Osteoblast (primary cell): ENCODE measurements around the gene RUNDC3A. TPM values are rescaled to one million over a fixed set of nuclear protein-coding genes. Genes with fewer than 3 reads are reported as not detected.
A peak's percentile ranks its signal among the peaks of the same experiment; 100 is the strongest.

Experiments used
- DNase-seq: peaks from one replicate; pipeline ENCODE4 v3.0.0; 2011; ENCODE audit warnings: low spot score, mixed read lengths; ENCODE audit not compliant: insufficient read length; ENCODE audit errors: missing footprints
- H2AFZ ChIP-seq: 2 replicates; pipeline ENCODE4 v1.6.0; 2011; ENCODE audit warnings: mild to moderate bottlenecking, low read length
- H3K27ac ChIP-seq: 2 replicates; pipeline ENCODE4 v1.5.1; 2011; ENCODE audit warnings: mild to moderate bottlenecking, low read depth, low read length, moderate library complexity
- H3K27me3 ChIP-seq: 2 replicates; pipeline ENCODE4 v1.6.0; 2012; ENCODE audit warnings: mild to moderate bottlenecking, control low read depth, inconsistent platforms, low read length, moderate library complexity; ENCODE audit not compliant: insufficient read depth
- H3K36me3 ChIP-seq: 2 replicates; pipeline ENCODE4 v1.5.1; 2011; ENCODE audit warnings: mild to moderate bottlenecking, low read length, control low read depth, moderate library complexity; ENCODE audit not compliant: insufficient read depth
- H3K4me1 ChIP-seq: 2 replicates; pipeline ENCODE4 v1.5.1; 2011; ENCODE audit warnings: mild to moderate bottlenecking, low read length, control low read depth, moderate library complexity; ENCODE audit not compliant: insufficient read depth
- H3K4me2 ChIP-seq: 2 replicates; pipeline ENCODE4 v1.6.0; 2011; ENCODE audit warnings: mild to moderate bottlenecking, low read length; ENCODE audit not compliant: insufficient read depth
- H3K4me3 ChIP-seq: fragments of 200-600 bp; sonication (generic); 3 replicates; pipeline ENCODE4 v1.5.1; 2012; ENCODE audit warnings: mild to moderate bottlenecking, low read length, inconsistent platforms; ENCODE audit not compliant: insufficient read depth
- H3K79me2 ChIP-seq: 2 replicates; pipeline ENCODE4 v1.6.0; 2012; ENCODE audit warnings: mild to moderate bottlenecking, low read length, control low read depth, inconsistent platforms; ENCODE audit not compliant: insufficient read depth
- H3K9me3 ChIP-seq: 2 replicates; pipeline ENCODE4 v1.5.1; 2011; ENCODE audit warnings: low read depth, low read length, control low read depth
- H4K20me1 ChIP-seq: 2 replicates; pipeline ENCODE4 v1.6.0; 2012; ENCODE audit warnings: mild to moderate bottlenecking, low read length, control low read depth; ENCODE audit not compliant: insufficient read depth
- total RNA-seq: library from RNA; depleted of rRNA; stranded (reverse); fragments of >200 nt; gene quantifications from 2 replicates; pipeline ENCODE4 v1.2.3, GENCODE V29; 2012
- TF ChIP-seq, protein P1 (sequence below): IDR thresholded peaks from 2 replicates; pipeline ENCODE4 v1.5.1; 2011; ENCODE audit warnings: mild to moderate bottlenecking, low read depth, low read length, moderate library complexity; ENCODE audit errors: extremely low read depth

Gene RUNDC3A
- total RNA-seq, 1 donor, result not detected

DNA sequence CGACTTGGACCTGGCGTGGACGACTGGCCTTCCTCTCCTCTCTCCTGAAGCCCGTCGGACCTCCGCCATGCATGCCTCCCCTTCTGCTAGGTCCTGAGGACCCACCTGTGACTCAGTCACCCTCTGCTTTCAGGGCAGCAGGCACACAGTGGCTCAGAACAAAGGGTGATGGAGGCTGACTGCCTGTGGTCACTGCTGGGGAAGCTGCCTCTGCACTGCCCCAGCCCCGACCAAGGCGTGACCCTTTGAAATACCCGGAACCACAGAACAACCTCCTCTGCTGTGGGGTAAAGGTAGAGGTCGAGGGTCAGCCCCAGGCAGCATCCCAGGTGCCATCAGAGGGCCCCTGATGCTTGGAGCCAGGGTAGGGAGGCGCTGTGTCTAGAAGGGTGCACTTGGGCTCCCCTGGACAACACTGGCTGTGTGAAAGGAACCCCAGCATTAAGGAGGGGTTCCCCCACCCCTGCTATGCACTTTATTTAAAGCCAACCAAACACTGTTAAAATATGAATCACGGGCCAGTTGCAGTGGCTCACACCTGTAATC lies 27.9 kb upstream of the RUNDC3A start:
- peaks cover 12% of the 10 kb centered on the region for H3K4me1 ChIP-seq
- no peaks in the 10 kb centered on the region for H3K36me3 ChIP-seq
- H3K79me2 ChIP-seq, result no peaks in the 10 kb centered on the region
- no peaks in the 10 kb centered on the region for H3K27me3 ChIP-seq
- peak overlapping the region; percentile 65 for H2AFZ ChIP-seq
- H4K20me1 ChIP-seq, result no peaks in the 10 kb centered on the region
- no peaks in the 10 kb centered on the region for H3K9me3 ChIP-seq
- DNase-seq, result no peak
- H3K4me3 ChIP-seq, result no peak overlapping the region
- TF ChIP-seq, protein P1, sequence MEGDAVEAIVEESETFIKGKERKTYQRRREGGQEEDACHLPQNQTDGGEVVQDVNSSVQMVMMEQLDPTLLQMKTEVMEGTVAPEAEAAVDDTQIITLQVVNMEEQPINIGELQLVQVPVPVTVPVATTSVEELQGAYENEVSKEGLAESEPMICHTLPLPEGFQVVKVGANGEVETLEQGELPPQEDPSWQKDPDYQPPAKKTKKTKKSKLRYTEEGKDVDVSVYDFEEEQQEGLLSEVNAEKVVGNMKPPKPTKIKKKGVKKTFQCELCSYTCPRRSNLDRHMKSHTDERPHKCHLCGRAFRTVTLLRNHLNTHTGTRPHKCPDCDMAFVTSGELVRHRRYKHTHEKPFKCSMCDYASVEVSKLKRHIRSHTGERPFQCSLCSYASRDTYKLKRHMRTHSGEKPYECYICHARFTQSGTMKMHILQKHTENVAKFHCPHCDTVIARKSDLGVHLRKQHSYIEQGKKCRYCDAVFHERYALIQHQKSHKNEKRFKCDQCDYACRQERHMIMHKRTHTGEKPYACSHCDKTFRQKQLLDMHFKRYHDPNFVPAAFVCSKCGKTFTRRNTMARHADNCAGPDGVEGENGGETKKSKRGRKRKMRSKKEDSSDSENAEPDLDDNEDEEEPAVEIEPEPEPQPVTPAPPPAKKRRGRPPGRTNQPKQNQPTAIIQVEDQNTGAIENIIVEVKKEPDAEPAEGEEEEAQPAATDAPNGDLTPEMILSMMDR, result no peak
- H3K4me2 ChIP-seq, result no peak overlapping the region
- H3K27ac ChIP-seq, result peak overlapping the region; percentile 56

DNA sequence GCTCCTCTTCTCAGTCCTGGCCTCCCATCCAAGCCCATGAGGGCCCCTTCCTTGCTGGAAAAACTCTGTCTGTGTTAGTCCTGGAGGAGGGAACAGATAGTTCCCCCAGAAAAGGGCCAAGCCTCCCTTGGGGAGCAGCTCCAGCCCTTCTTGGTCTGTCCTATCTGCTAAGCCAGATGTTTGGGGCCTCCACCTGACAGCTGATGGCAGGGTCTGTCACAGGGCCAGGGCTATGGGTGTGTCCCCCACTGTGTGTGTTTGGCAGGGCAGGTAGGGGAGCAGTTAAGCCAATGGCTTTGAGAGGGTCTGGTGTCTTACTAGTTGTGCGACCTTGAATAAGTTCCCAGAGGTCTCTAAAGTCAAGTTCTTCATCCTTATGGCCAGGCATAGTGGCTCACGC lies 26.8 kb upstream of the RUNDC3A start:
- Histone ChIP-seq H3K4me3 (no peak overlapping the region), H3K4me1 (peaks cover 12% of the 10 kb centered on the region), H3K27me3 (no peaks in the 10 kb centered on the region), H3K79me2 (no peaks in the 10 kb centered on the region), H2AFZ (no peak overlapping the region), H3K9me3 (no peaks in the 10 kb centered on the region), H3K4me2 (no peak overlapping the region), H3K27ac (no peak overlapping the region), H3K36me3 (no peaks in the 10 kb centered on the region), H4K20me1 (no peaks in the 10 kb centered on the region)
- TF ChIP-seq, protein P1, result no peak
- no peak for DNase-seq

DNA sequence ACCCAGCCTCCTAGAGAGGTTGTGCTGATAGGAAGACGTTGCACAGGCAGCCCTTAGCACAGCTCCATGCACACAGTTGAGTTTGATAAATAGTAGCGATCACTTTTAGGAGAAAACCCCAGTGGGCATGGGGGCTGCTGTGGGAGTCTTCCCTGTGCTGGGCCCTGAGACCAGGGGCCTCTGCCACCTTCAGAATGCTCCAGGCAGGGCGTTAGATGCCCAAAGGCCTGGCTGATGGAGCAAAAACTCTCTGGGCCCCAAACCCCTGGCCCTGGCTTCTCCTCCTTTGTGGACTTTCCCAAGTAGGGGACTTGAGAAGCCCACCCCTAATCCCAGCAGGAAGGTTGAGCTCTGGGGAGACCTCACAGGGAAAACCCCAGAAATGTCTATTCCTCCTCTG lies 26.1 kb upstream of the RUNDC3A start:
- TF ChIP-seq, protein P1, result no peak
- H2AFZ ChIP-seq, result no peak overlapping the region
- H3K27me3 ChIP-seq, result no peaks in the 10 kb centered on the region
- no peaks in the 10 kb centered on the region for H4K20me1 ChIP-seq
- H3K36me3 ChIP-seq, result no peaks in the 10 kb centered on the region
- DNase-seq, result no peak
- peaks cover 12% of the 10 kb centered on the region for H3K4me1 ChIP-seq
- no peaks in the 10 kb centered on the region for H3K79me2 ChIP-seq
- H3K9me3 ChIP-seq, result no peaks in the 10 kb centered on the region
- H3K27ac ChIP-seq, result no peak overlapping the region
- H3K4me2 ChIP-seq, result no peak overlapping the region
- H3K4me3 ChIP-seq, result no peak overlapping the region

DNA sequence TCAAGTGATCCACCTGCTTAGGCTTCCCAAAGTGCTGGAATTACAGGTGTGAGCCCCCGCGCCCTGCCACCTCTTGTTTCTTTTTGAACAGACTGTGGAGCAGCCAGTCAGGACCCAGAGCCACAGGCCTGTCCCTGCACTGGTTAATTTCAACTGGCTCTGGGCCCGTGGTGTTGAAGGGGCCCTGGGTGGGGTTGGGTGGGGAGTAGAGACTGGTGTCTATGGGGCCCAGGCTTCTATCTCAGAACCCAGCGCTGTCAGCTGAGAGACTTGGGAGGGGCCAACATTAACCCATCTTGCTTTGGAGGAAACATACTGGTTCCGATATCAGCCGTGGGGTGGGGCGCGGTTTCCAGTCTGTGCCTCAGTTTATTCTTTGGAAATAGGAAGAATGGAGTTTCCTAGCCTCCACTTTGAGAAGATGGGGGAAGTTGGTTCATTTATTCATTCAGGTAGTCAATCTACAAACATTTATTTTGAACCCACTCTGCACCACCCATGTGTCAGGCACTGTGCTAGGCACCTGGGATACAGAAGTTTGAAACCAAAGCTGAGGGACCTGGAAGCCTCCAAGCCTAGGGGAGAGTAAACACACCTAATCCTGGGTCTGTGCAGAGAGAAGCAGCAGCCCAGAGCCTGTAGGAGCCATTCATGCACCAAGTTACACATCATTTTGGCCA lies 24.9 kb upstream of the RUNDC3A start:
- TF ChIP-seq, protein P1, result no peak
- Histone ChIP-seq H3K27ac (no peak overlapping the region), H3K79me2 (no peaks in the 10 kb centered on the region), H3K36me3 (no peaks in the 10 kb centered on the region), H3K27me3 (no peaks in the 10 kb centered on the region), H4K20me1 (no peaks in the 10 kb centered on the region), H2AFZ (no peak overlapping the region), H3K4me2 (no peak overlapping the region), H3K9me3 (no peaks in the 10 kb centered on the region), H3K4me3 (no peak overlapping the region), H3K4me1 (peaks cover 12% of the 10 kb centered on the region)
- no peak for DNase-seq
